ENCODE data around the gene RBL1.

The RBL1 gene

DNA sequence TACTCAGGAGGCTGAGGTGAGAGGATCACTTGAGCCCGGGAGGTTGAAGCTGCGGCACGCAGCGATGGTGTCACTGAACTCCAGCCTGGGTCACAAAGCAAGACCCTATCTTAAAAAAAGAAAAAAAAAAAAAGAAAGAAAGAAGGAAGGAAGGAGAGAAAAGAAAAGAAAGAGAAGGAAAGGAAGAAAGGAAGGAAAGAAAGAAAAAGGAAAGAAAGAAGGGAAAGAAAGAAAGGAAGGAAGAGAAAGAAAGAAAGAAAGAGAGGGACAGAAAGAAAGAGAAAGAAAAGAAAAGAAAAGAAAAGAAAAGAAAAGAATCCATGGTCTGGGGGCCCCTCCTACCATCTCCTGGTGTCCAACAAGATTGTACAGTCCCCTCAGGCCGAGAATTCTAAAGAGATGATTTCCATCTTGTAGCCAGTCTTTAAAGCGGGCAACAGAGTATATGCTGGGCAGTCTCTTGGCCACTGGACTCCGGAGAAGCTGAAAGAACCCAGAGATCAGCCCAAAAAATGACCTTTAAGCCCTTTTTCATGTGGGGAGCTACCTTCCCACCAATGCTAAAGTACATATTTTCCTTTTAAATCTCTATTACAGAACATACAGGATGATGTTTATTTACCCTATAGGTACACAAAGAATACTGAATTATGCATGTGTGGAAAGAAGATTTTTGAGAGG, 23.7 kb upstream of the RBL1 start:
- Histone ChIP-seq H3K9me3 (ENCODE audit: control insufficient read depth, low read length) (no peaks in the 10 kb centered on the region), H3K4me1 (ENCODE audit: control insufficient read depth, insufficient read depth, low read length, poor library complexity, severe bottlenecking) (no peaks in the 10 kb centered on the region), H3K36me3 (ENCODE audit: control insufficient read depth, insufficient read depth, low read length) (no peaks in the 10 kb centered on the region), H3K27ac (ENCODE audit: low read depth, low read length, severe bottlenecking) (no peak overlapping the region), H3K4me3 (ENCODE audit: extremely low read depth, insufficient read depth, low read length, poor library complexity, severe bottlenecking) (no peak overlapping the region)
- WGBS, 2 experiments (ENCODE audit: insufficient coverage in 2 of 2), result 77 to 97% methylated on average over 3 to 6 of the region's 7 CpGs

DNA sequence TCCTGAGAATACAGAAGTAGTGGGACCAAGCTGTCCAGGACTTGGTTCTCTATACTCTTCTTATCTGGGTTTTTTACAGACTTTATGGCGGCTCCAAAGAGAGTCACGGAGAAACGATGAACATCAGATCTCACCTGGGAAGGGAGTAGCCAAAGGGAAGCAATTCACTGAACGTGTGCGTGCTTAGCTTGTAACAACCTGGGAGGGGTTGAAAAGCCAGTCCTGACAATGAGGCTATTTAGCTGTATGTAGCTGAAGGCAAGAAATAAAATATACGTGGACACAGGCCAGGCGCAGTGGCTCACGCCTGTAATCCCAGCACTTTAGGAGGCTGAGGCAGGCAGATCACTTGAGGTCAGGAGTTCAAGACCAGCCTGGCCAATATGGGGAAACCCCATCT, 18.2 kb upstream of the RBL1 start:
- WGBS, 2 experiments (ENCODE audit: insufficient coverage in 2 of 2), result 97% methylated on average over 8 of the region's 8 CpGs
- H3K27ac ChIP-seq (ENCODE audit: low read depth, low read length, severe bottlenecking), result no peak overlapping the region
- H3K36me3 ChIP-seq (ENCODE audit: control insufficient read depth, insufficient read depth, low read length), result no peaks in the 10 kb centered on the region

DNA sequence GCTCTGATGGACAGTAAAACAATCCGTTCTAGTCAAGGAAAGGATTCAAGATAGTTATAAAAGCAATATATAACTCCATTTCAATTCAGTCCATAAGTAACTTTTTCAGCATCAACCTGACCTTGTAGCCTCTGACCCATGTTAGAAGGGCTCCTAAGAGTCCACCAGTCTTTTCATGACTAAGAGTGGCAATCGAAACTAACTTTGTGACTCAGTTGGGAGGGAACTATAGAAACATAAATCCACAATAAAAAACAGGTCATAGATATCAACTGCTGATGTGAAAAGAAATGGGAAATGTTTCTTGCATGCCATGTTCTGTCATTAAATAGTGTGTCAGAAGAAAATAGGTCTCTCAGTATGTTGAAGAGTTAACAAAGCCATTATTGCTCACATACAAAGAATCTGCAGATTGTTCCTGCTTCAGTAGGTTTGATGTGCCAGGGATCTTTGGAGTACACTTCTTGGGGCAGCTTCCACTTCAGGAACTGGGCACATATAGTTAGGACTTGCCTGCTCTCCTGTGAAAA, 16.2 kb upstream of the RBL1 start:
- Histone ChIP-seq H3K36me3 (ENCODE audit: control insufficient read depth, insufficient read depth, low read length) (no peaks in the 10 kb centered on the region), H3K27ac (ENCODE audit: low read depth, low read length, severe bottlenecking) (no peak overlapping the region), H3K4me3 (ENCODE audit: extremely low read depth, insufficient read depth, low read length, poor library complexity, severe bottlenecking) (no peak overlapping the region), H3K4me1 (ENCODE audit: control insufficient read depth, insufficient read depth, low read length, poor library complexity, severe bottlenecking) (no peaks in the 10 kb centered on the region), H3K9me3 (ENCODE audit: control insufficient read depth, low read length) (no peaks in the 10 kb centered on the region)
- WGBS, 2 experiments (ENCODE audit: insufficient coverage in 2 of 2), result 100% methylated on average over 2 of the region's 2 CpGs; no CpG with 5 or more reads in 1 of the 2 experiments

More for the DNA sequence above, 18.2 kb upstream of the RBL1 start:
- Histone ChIP-seq H3K4me3 (ENCODE audit: extremely low read depth, insufficient read depth, low read length, poor library complexity, severe bottlenecking) (no peak overlapping the region), H3K4me1 (ENCODE audit: control insufficient read depth, insufficient read depth, low read length, poor library complexity, severe bottlenecking) (no peaks in the 10 kb centered on the region), H3K9me3 (ENCODE audit: control insufficient read depth, low read length) (no peaks in the 10 kb centered on the region)

DNA sequence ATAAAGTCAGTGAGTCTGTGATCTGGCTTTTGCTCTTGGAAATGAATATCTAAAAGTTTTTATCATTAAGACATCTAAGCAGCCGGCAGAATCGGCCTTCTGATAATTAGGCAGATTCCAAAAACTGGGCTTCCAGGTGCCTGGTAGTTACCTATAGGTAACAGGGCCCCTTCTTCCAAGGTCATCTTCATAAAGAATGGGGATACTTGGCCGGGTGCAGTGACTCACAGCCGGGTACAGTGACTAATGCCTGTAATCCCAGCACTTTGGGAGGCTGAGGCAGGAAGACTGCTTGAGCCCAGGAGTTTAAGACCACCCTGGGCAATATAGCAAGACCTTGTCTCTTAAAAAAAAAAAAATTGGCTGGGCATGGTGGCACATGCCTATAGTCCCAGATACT, 12.9 kb upstream of the RBL1 start:
- no peaks in the 10 kb centered on the region for H3K4me1 ChIP-seq (ENCODE audit: control insufficient read depth, insufficient read depth, low read length, poor library complexity, severe bottlenecking)
- no peaks in the 10 kb centered on the region for H3K9me3 ChIP-seq (ENCODE audit: control insufficient read depth, low read length)
- no peaks in the 10 kb centered on the region for H3K36me3 ChIP-seq (ENCODE audit: control insufficient read depth, insufficient read depth, low read length)
- no peak overlapping the region for H3K27ac ChIP-seq (ENCODE audit: low read depth, low read length, severe bottlenecking)
- no peak overlapping the region for H3K4me3 ChIP-seq (ENCODE audit: extremely low read depth, insufficient read depth, low read length, poor library complexity, severe bottlenecking)
- WGBS, 2 experiments (ENCODE audit: insufficient coverage in 2 of 2), result 90 to 96% methylated on average over 3 to 4 of the region's 4 CpGs

DNA sequence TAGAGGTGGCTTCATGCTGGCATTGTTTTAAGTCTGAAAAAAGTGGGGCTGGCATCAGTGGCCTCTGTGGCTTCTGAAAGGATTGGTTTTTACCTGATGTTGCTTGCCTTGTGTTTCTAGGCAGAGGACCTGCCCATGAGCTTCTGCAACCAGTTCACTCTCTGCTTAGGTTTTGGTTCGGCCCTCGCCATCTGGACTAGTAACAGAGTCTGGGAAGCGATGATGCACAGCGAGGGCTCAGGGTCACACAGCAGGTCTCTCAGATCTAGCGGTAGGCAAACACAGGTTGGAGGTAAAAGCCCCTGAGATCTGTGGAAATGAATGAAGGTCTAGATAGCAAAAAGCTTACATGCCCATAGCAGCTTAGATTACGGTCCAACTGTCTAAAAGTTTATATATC, 6.8 kb upstream of the RBL1 start:
- no peak overlapping the region for H3K4me3 ChIP-seq (ENCODE audit: extremely low read depth, insufficient read depth, low read length, poor library complexity, severe bottlenecking)
- 80 to 96% methylated on average over 3 to 5 of the region's 6 CpGs for WGBS, 2 experiments (ENCODE audit: insufficient coverage in 2 of 2)
- H3K4me1 ChIP-seq (ENCODE audit: control insufficient read depth, insufficient read depth, low read length, poor library complexity, severe bottlenecking), result no peaks in the 10 kb centered on the region
- no peaks in the 10 kb centered on the region for H3K36me3 ChIP-seq (ENCODE audit: control insufficient read depth, insufficient read depth, low read length)
- H3K27ac ChIP-seq (ENCODE audit: low read depth, low read length, severe bottlenecking), result no peak overlapping the region
- H3K9me3 ChIP-seq (ENCODE audit: control insufficient read depth, low read length), result no peaks in the 10 kb centered on the region

DNA sequence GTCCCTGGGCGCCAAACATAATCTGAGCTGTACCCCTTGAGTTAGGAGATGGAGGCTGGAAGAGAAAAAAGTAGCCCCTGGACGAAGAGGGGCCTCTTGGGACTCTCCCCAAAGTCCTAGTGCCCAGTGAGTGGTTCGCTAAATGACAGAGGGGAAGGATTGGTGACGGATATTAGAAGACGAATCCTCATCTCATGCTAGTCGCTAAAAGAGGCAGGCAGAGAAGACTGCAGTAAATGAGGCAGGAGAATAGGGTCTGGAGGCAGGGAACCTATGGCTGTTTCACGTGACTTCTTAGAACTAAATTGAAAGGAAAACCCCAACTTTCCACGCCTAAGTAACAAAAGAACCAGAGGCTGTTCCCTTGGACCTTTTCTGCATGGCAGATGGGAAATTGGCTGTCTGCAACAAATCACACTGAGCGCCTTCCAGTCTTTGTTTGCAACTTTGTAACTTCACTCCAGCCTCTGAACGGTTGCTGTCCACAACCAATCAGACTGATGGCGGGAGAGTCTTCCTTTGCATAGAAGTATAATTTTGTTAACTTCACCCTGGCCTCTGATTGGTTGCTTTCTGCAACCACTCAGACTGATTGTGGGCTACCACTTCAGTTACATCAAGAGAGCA, 731 bp upstream of the RBL1 start:
- Histone ChIP-seq H3K36me3 (ENCODE audit: control insufficient read depth, insufficient read depth, low read length) (peaks cover 10% of the 10 kb centered on the region), H3K4me1 (ENCODE audit: control insufficient read depth, insufficient read depth, low read length, poor library complexity, severe bottlenecking) (no peaks in the 10 kb centered on the region), H3K9me3 (ENCODE audit: control insufficient read depth, low read length) (no peaks in the 10 kb centered on the region), H3K4me3 (ENCODE audit: extremely low read depth, insufficient read depth, low read length, poor library complexity, severe bottlenecking) (peak overlapping the region; percentile 56), H3K27ac (ENCODE audit: low read depth, low read length, severe bottlenecking) (no peak overlapping the region)
- WGBS, 2 experiments (ENCODE audit: insufficient coverage in 2 of 2), result 85 to 92% methylated on average over 10 to 11 of the region's 11 CpGs

DNA sequence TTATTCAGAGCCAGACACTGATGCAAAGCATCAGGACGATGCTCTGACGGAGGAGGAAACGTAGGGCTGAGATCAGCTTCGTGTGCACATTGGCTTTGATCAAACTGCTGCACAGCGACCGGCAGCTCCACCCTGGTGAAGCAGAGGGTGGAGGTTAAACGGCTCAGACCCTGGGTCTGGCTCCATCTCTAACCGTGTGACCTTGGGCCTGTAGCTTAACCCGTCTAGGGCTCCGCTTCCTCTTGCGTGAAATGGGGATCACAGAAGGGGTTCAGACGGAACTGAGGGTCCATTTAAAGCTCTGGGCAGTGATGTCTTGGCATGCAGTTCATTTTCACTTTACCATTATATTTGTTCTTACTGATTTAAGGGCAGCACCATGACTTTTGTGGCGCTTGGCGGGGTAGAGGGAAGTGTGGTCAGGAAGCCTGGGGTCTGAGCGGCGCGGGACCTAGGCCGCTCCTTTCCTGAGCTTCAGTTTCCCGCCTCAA, 644 bp downstream of the RBL1 start:
- Histone ChIP-seq H3K27ac (ENCODE audit: low read depth, low read length, severe bottlenecking) (no peak overlapping the region), H3K36me3 (ENCODE audit: control insufficient read depth, insufficient read depth, low read length) (peaks cover 13% of the 10 kb centered on the region), H3K9me3 (ENCODE audit: control insufficient read depth, low read length) (no peaks in the 10 kb centered on the region), H3K4me1 (ENCODE audit: control insufficient read depth, insufficient read depth, low read length, poor library complexity, severe bottlenecking) (no peaks in the 10 kb centered on the region), H3K4me3 (ENCODE audit: extremely low read depth, insufficient read depth, low read length, poor library complexity, severe bottlenecking) (peak overlapping the region; percentile 56)
- WGBS, 2 experiments (ENCODE audit: insufficient coverage in 2 of 2), result 40% methylated on average over 15 to 17 of the region's 19 CpGs

DNA sequence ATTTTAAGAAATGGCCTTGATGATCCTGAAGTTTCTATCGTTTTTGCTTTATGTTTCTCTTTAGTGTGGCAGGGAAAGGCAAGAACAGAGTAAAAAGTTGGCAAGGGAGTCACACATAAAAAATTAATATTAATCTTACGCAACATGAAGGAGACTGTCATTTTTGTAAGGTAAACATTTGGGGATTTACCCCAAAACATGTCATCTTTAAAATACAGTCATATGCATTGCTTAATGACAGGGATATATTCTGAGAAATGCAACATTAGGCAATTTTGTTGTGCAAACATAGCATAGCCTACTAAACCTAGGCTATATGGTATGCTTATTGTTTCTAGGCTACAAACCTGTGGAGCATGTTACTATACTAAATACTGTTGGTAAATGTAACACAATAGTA, 5.4 kb downstream of the RBL1 start:
- Histone ChIP-seq H3K4me3 (ENCODE audit: extremely low read depth, insufficient read depth, low read length, poor library complexity, severe bottlenecking) (no peak overlapping the region), H3K36me3 (ENCODE audit: control insufficient read depth, insufficient read depth, low read length) (peaks cover 34% of the 10 kb centered on the region), H3K9me3 (ENCODE audit: control insufficient read depth, low read length) (no peaks in the 10 kb centered on the region), H3K4me1 (ENCODE audit: control insufficient read depth, insufficient read depth, low read length, poor library complexity, severe bottlenecking) (no peaks in the 10 kb centered on the region), H3K27ac (ENCODE audit: low read depth, low read length, severe bottlenecking) (no peak overlapping the region)
- WGBS, 2 experiments (ENCODE audit: insufficient coverage in 2 of 2), result no CpG with 5 or more reads among the region's 2 CpGs

DNA sequence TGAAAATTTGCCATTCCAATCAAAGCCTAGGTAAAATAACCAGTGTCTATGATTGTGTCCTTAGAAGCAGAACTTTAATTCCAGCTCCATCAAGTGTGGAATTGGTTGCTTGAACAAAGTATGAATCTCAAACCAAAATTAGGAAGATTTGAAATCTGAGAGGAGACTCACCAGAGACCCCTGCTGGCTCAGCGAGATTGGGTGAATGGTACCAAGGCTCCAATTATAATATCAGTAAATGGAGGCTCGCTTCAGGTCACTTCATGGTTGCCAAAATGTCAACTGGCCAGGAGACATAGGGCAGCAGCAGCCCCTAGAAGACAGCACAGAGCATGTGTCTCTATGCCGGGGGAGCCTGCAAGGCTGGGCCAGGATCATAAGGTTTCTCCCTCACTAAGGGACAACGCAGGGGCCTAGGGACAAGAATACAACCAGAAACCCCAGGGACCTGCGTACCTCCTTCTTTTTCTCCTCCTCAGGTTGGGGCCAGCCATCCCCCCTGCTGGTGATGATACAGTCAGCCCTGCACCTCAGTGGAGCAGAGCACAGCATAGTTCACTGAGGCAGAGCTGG, 14.0 kb downstream of the RBL1 start:
- H3K36me3 ChIP-seq (ENCODE audit: control insufficient read depth, insufficient read depth, low read length), result peaks cover 47% of the 10 kb centered on the region
- H3K27ac ChIP-seq (ENCODE audit: low read depth, low read length, severe bottlenecking), result no peak overlapping the region
- WGBS, 2 experiments (ENCODE audit: insufficient coverage in 2 of 2), result 65 to 82% methylated on average over 2 to 5 of the region's 5 CpGs
- H3K9me3 ChIP-seq (ENCODE audit: control insufficient read depth, low read length), result no peaks in the 10 kb centered on the region
- no peaks in the 10 kb centered on the region for H3K4me1 ChIP-seq (ENCODE audit: control insufficient read depth, insufficient read depth, low read length, poor library complexity, severe bottlenecking)
- no peak overlapping the region for H3K4me3 ChIP-seq (ENCODE audit: extremely low read depth, insufficient read depth, low read length, poor library complexity, severe bottlenecking)

DNA sequence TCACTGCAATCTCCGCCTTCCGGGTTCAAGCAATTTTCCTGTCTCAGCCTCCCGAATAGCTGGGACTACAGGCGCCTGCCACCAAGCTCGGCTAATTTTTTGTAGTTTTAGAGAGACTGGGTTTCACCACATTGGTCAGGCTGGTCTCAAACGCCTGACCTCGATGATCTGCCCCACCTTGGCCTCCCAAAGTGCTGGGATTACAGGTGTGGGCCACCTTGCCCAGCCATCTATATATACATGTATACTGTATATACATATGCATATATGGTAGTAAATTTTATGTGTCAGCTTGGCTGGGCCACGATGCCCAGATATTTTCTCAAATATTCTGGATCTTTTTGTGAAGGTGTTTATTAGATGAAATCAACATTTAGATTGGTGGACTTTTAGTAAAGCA, 18.8 kb downstream of the RBL1 start:
- no peak overlapping the region for H3K4me3 ChIP-seq (ENCODE audit: extremely low read depth, insufficient read depth, low read length, poor library complexity, severe bottlenecking)
- WGBS, 2 experiments (ENCODE audit: insufficient coverage in 2 of 2), result 99 to 100% methylated on average over 1 to 7 of the region's 8 CpGs
- H3K4me1 ChIP-seq (ENCODE audit: control insufficient read depth, insufficient read depth, low read length, poor library complexity, severe bottlenecking), result no peaks in the 10 kb centered on the region
- H3K36me3 ChIP-seq (ENCODE audit: control insufficient read depth, insufficient read depth, low read length), result peaks cover 29% of the 10 kb centered on the region
- H3K9me3 ChIP-seq (ENCODE audit: control insufficient read depth, low read length), result peaks cover 3% of the 10 kb centered on the region
- no peak overlapping the region for H3K27ac ChIP-seq (ENCODE audit: low read depth, low read length, severe bottlenecking)

Measured in mesodermal cell (in vitro differentiated cells).